Lung (tissue), 12 donors: ENCODE data around the gene ARID1B. TPM values are rescaled to one million over a fixed set of nuclear protein-coding genes. Genes with fewer than 3 reads are reported as not detected.
A peak's percentile ranks its signal among the peaks of the same experiment; 100 is the strongest.

Experiments used
- ATAC-seq: fragments of 200-7000 bp; cut with Tn5 transposase; one replicate; pipeline ENCODE4 v1.9.1; 2020; ENCODE audit warnings: moderate number of reproducible peaks; ENCODE audit not compliant: insufficient read depth, low FRiP score
- DNase-seq, 3 donors: peaks; one replicate each; pipeline ENCODE4 v3.0.0-alpha.2; 2013 to 2017
- H3K27ac ChIP-seq, 2 donors: one replicate each; pipeline ENCODE4 v1.5.1; 2013; ENCODE audit warnings: mild to moderate bottlenecking in 2 of 2, moderate library complexity in 2 of 2, control low read depth in 1 of 2, inconsistent platforms in 1 of 2, low read depth in 1 of 2, low read length in 1 of 2
- H3K27me3 ChIP-seq, 3 donors: one replicate each; pipeline ENCODE4 v1.5.1; 2013; ENCODE audit warnings: low read length in 2 of 3; ENCODE audit not compliant: control insufficient read depth in 3 of 3, insufficient read depth in 3 of 3
- H3K36me3 ChIP-seq, 4 donors: one replicate each; pipeline ENCODE4 v1.5.1; 2013; ENCODE audit warnings: low read length in 4 of 4, mild to moderate bottlenecking in 1 of 4, moderate library complexity in 1 of 4; ENCODE audit not compliant: control insufficient read depth in 4 of 4, insufficient read depth in 4 of 4
- H3K4me1 ChIP-seq, 5 donors: one replicate each; pipeline ENCODE4 v1.5.1; 2013; ENCODE audit warnings: low read length in 5 of 5, mild to moderate bottlenecking in 2 of 5, moderate library complexity in 1 of 5; ENCODE audit not compliant: control insufficient read depth in 5 of 5, insufficient read depth in 5 of 5
- H3K4me3 ChIP-seq: one replicate; pipeline ENCODE4 v1.5.1; 2013; ENCODE audit warnings: mild to moderate bottlenecking, control low read depth, moderate library complexity
- H3K9ac ChIP-seq, 2 donors: one replicate each; pipeline ENCODE4 v1.5.1; 2013; ENCODE audit warnings: low read length in 2 of 2, control low read depth in 1 of 2; ENCODE audit not compliant: insufficient read depth in 1 of 2
- H3K9me3 ChIP-seq, 4 donors: one replicate each; pipeline ENCODE4 v1.5.1; 2013; ENCODE audit warnings: low read length in 3 of 4, mild to moderate bottlenecking in 1 of 4, moderate library complexity in 1 of 4; ENCODE audit not compliant: control insufficient read depth in 4 of 4, insufficient read depth in 3 of 4
- WGBS, 2 donors: extraction: QIAGEN DNeasy Blood & Tissue Kit; methylation state at CpG; one replicate each; pipeline ENCODE4 v1.1.7; 2013; 5-methylcytosine and 5-hydroxymethylcytosine counted together
- polyA plus RNA-seq, 2 donors: library from polyadenylated mRNA; stranded (reverse); fragments of 200-250 nt; gene quantifications; one replicate each; pipeline ENCODE4 v1.2.1, GENCODE V29; 2013
- total RNA-seq, 2 donors: library from RNA; depleted of rRNA in 1 of 2; stranded (reverse); fragments of >200 nt in 1 of 2; gene quantifications; one replicate each; pipeline ENCODE4 v1.2.1, GENCODE V29; 2014 to 2021
- TF ChIP-seq, protein P1 (sequence below): IDR thresholded peaks from 2 replicates; pipeline ENCODE4 v1.5.1; 2012; ENCODE audit warnings: mild to moderate bottlenecking; ENCODE audit errors: control extremely low read depth, extremely low read depth
- donor health status: control.
- donor health status: control.
- donor health status: Bipolar disorder and iron deficiency.
- donor health status: healthy.
- donor health status: DM: yes; HTN: yes; CAD: no.

Gene ARID1B
- total and polyA plus RNA-seq, 4 donors, result 10.5 to 239 (median 50.9) TPM

DNA sequence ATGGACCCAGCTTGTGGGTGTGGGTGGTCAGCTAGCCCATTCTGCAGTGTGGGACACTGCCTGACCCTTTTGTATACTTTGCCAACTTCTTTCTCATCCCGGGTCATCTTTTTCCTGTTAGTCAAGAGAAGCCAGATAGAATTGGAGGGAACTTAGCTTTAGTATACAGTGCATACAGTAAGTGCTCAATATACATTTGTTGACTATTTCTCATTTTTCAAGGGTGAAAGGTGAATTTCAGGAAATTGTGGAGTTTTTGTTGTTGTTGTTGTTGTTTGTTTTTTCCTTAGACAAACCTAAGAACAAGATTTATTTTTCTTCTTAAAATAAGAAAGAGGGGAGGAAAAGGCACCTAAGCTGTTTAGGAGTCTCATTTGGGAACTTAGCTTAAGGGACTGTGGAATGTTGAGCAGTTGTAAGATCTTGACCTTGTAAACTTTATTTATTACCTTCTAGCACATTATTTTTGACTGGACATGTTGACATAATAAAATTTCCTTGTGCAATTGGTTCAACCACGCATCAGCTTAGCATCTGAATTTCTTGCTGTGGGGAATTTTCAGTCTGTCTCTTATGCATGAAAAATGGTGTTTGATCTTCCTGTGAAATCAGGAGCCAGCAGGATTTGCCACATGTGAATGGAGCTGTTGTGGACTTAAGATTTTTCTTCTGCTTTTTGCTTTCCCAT is 113.6 kb downstream of the ARID1B start:
- no peaks in the 10 kb centered on the region for H3K36me3 ChIP-seq
- H3K9ac ChIP-seq, result no peak overlapping the region
- ATAC-seq, result no peak
- no peaks in the 10 kb centered on the region for H3K27me3 ChIP-seq
- peaks cover 0 to 35% (median 7%) of the 10 kb centered on the region in 5 donors for H3K4me1 ChIP-seq
- no peaks in the 10 kb centered on the region for H3K9me3 ChIP-seq
- WGBS, 2 donors, result 26 to 41% methylated on average over 2 of the region's 2 CpGs
- no peak for DNase-seq
- no peak overlapping the region for H3K4me3 ChIP-seq
- TF ChIP-seq, protein P1, sequence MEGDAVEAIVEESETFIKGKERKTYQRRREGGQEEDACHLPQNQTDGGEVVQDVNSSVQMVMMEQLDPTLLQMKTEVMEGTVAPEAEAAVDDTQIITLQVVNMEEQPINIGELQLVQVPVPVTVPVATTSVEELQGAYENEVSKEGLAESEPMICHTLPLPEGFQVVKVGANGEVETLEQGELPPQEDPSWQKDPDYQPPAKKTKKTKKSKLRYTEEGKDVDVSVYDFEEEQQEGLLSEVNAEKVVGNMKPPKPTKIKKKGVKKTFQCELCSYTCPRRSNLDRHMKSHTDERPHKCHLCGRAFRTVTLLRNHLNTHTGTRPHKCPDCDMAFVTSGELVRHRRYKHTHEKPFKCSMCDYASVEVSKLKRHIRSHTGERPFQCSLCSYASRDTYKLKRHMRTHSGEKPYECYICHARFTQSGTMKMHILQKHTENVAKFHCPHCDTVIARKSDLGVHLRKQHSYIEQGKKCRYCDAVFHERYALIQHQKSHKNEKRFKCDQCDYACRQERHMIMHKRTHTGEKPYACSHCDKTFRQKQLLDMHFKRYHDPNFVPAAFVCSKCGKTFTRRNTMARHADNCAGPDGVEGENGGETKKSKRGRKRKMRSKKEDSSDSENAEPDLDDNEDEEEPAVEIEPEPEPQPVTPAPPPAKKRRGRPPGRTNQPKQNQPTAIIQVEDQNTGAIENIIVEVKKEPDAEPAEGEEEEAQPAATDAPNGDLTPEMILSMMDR, result no peak
- H3K27ac ChIP-seq, result peak overlapping the region in 1 of 2 donors; percentile 53

DNA sequence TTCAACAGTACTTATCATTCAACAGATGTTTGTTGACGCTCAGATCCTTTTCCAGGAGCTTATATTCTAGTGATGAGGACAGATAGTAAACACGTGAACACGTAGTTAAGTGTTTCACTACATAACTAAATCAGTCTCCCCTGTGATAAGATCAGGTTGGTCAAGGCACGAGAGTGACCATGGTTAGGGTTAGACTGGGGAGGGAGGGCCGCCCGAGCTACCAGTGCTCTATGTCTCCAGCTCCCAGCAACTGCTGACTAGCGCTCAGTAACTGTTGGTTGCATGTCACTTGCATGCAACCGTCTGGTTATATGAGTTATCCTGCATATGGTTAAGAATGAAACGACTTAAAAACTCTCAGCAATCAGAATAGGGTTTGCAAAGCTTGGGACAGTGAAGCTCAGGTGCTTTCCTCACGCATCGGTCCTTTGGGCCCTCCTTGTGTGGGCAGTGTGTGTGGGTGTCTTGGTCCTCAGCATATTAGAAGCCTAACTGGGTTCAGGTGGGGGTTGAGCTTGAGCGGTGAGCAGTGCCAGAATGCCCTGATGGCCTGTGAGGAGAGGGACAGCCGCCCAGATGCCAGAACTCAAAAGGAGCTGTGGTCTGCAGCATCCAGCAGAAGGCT is 120.8 kb downstream of the ARID1B start:
- TF ChIP-seq, protein P1, result no peak
- Histone ChIP-seq H3K4me1 (peaks cover 0 to 15% (median 4%) of the 10 kb centered on the region in 5 donors), H3K27me3 (no peaks in the 10 kb centered on the region), H3K9me3 (no peaks in the 10 kb centered on the region), H3K36me3 (peaks cover 0 to 1% (median 0%) of the 10 kb centered on the region in 4 donors), H3K27ac (no peak overlapping the region), H3K9ac (no peak overlapping the region), H3K4me3 (no peak overlapping the region)
- no peak for DNase-seq
- WGBS, 2 donors, result 95 to 97% methylated on average over 13 of the region's 13 CpGs
- ATAC-seq, result no peak

DNA sequence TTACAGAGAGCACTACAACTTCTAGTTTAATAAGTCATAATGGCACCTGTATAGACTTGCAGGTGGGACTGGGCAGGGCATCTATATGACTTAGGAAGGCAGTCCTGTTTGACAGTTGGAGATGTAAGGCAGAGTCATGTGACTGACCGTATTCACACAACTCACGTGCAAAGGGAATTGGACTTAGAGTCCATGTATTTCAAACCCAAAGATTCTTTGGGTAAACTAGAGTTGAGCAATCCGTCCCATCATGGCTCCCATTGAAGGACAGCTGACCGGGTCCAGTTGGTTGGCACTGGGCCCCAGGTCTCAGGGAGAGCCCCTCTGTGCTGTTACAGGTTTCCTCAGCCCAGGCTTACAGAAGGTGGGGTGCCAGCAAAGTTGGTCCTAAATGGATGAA is 121.9 kb downstream of the ARID1B start:
- DNase-seq (no peak), ATAC-seq (no peak)
- Histone ChIP-seq H3K36me3 (peaks cover 0 to 1% (median 0%) of the 10 kb centered on the region in 4 donors), H3K27me3 (no peaks in the 10 kb centered on the region), H3K4me1 (peaks cover 0 to 15% (median 4%) of the 10 kb centered on the region in 5 donors), H3K27ac (no peak overlapping the region), H3K9ac (no peak overlapping the region), H3K9me3 (no peaks in the 10 kb centered on the region), H3K4me3 (no peak overlapping the region)
- WGBS, 2 donors, result 89 to 94% methylated on average over 4 of the region's 4 CpGs
- TF ChIP-seq, protein P1, result no peak
